ENCODE measurements around the gene MAPK9. TPM values are rescaled to one million over a fixed set of nuclear protein-coding genes. Genes with fewer than 3 reads are reported as not detected.

MAPK9 gene
- total RNA-seq, 1 experiment from 2014 or later = 54.0 TPM

- no peak for DNase-seq
- Histone ChIP-seq H3K79me2 (ENCODE audit: low read depth) (peaks cover 7% of the 10 kb centered on the region; the same call in 1 of the 2 replicates), H3K4me2 (no peak overlapping the region), H3K9me3 (ENCODE audit: insufficient read depth, low read depth) (no peaks in the 10 kb centered on the region), H3K9me2 (ENCODE audit: insufficient read depth) (no peaks in the 10 kb centered on the region), H2AFZ (no peak overlapping the region), H4K20me1 (ENCODE audit: insufficient read depth) (no peaks in the 10 kb centered on the region), H3K4me1 (replicated peaks; ENCODE audit: insufficient read depth) (peaks cover 30% of the 10 kb centered on the region), H3F3A (ENCODE audit: insufficient read depth, low read depth) (peaks cover 23% of the 10 kb centered on the region), H3K4me3 (no peak overlapping the region), H3K36me3 (ENCODE audit: low read depth) (no peaks in the 10 kb centered on the region), H3K27ac (no peak overlapping the region), H3K27me3 (ENCODE audit: insufficient read depth, low read depth) (no peaks in the 10 kb centered on the region)
- no TSS peak for BruUV-seq (replicated peaks)
- ChIA-PET POLR2A (ENCODE audit: unreplicated experiment) (no interaction called here), CTCF (interaction anchor here (0.9 kb wide), 1 partner anchor 13 kb away, joined by 3 read pairs; no protein-coding TSS in a partner anchor)
- TF ChIP-seq EZH2 (IDR thresholded peaks at IDR 0.05; ENCODE audit: low read depth) (no peak), CTCF (conservative IDR thresholded peaks at IDR 0.05) (no peak)
- intact Hi-C loops (cut with micrococcal nuclease; ENCODE audit: unreplicated experiment) = no loop called here
Measured at GRCh38 chr5:180326989-180327565, 35.2 kb upstream of the MAPK9 start.

GRCh38 chr5:180324601-180324950 lies 32.7 kb upstream of the MAPK9 start:
- H3K27ac ChIP-seq = no peak overlapping the region
- H3K79me2 ChIP-seq (ENCODE audit: low read depth) = peaks cover 2% of the 10 kb centered on the region; the same call in 1 of the 2 replicates
- H3K36me3 ChIP-seq (ENCODE audit: low read depth) = no peaks in the 10 kb centered on the region
- no peaks in the 10 kb centered on the region for H3K9me2 ChIP-seq (ENCODE audit: insufficient read depth)
- H3K4me2 ChIP-seq = no peak overlapping the region
- no peaks in the 10 kb centered on the region for H3K27me3 ChIP-seq (ENCODE audit: insufficient read depth, low read depth)
- H2AFZ ChIP-seq = no peak overlapping the region
- intact Hi-C loops (cut with micrococcal nuclease; ENCODE audit: unreplicated experiment) = no loop called here
- TF ChIP-seq EZH2 (IDR thresholded peaks at IDR 0.05; ENCODE audit: low read depth) (no peak), CTCF (conservative IDR thresholded peaks at IDR 0.05) (no peak)
- H3K4me3 ChIP-seq = no peak overlapping the region
- peaks cover 9% of the 10 kb centered on the region for H3K4me1 ChIP-seq (replicated peaks; ENCODE audit: insufficient read depth)
- POLR2A ChIA-PET (ENCODE audit: unreplicated experiment) = no interaction called here
- no peaks in the 10 kb centered on the region for H3K9me3 ChIP-seq (ENCODE audit: insufficient read depth, low read depth)
- H3F3A ChIP-seq (ENCODE audit: insufficient read depth, low read depth) = peaks cover 2% of the 10 kb centered on the region; the same call in 1 of the 2 replicates
- BruUV-seq (replicated peaks) = no TSS peak
- no peak for DNase-seq
- CTCF ChIA-PET = no interaction called here
- H4K20me1 ChIP-seq (ENCODE audit: insufficient read depth) = no peaks in the 10 kb centered on the region

- ChIA-PET CTCF (no interaction called here), POLR2A (ENCODE audit: unreplicated experiment) (no interaction called here)
- no peak overlapping the region for H3K27ac ChIP-seq
- intact Hi-C loops (cut with micrococcal nuclease; ENCODE audit: unreplicated experiment) = no loop called here
- no peaks in the 10 kb centered on the region for H3F3A ChIP-seq (ENCODE audit: insufficient read depth, low read depth)
- no peaks in the 10 kb centered on the region for H3K9me3 ChIP-seq (ENCODE audit: insufficient read depth, low read depth)
- no peak overlapping the region for H2AFZ ChIP-seq
- H3K79me2 ChIP-seq (ENCODE audit: low read depth) = no peaks in the 10 kb centered on the region
- H3K4me2 ChIP-seq = no peak overlapping the region
- H3K4me3 ChIP-seq = no peak overlapping the region
- no peaks in the 10 kb centered on the region for H4K20me1 ChIP-seq (ENCODE audit: insufficient read depth)
- DNase-seq = no peak
- BruUV-seq (replicated peaks) = no TSS peak
- no peaks in the 10 kb centered on the region for H3K9me2 ChIP-seq (ENCODE audit: insufficient read depth)
- TF ChIP-seq EZH2 (IDR thresholded peaks at IDR 0.05; ENCODE audit: low read depth) = no peak
- no peak for TF ChIP-seq CTCF (conservative IDR thresholded peaks at IDR 0.05)
- no peaks in the 10 kb centered on the region for H3K36me3 ChIP-seq (ENCODE audit: low read depth)
- no peaks in the 10 kb centered on the region for H3K27me3 ChIP-seq (ENCODE audit: insufficient read depth, low read depth)
- peaks cover 3% of the 10 kb centered on the region; the same call in 1 of the 2 replicates for H3K4me1 ChIP-seq (replicated peaks; ENCODE audit: insufficient read depth)
Measured at GRCh38 chr5:180323941-180324600, 32.2 kb upstream of the MAPK9 start.
